HEK293 (cell line): ENCODE measurements around the gene CIAO1.

Experiments used
- CTCF ChIA-PET: fragments of 350-600 bp; formaldehyde crosslinking; extraction: SDS; loops from one replicate; lab custom pipeline; 2021; ENCODE audit warnings: antibody characterized with exemption; lab: Yijun Ruan, JAX
- POLR2A ChIA-PET: fragments of 300-600 bp; formaldehyde crosslinking; extraction: SDS; loops from one replicate; lab custom pipeline; 2020; ENCODE audit warnings: antibody characterized with exemption, inconsistent platforms; lab: Yijun Ruan, JAX
- H3K27ac ChIP-seq: fragments of 200-500 bp; sonication (Bioruptor generic); 2 replicates; pipeline ENCODE4 v1.5.1; 2014; ENCODE audit warnings: low read depth, low read length, control low read depth, inconsistent platforms; ENCODE audit errors: extremely low read depth
- H3K36me3 ChIP-seq, 2 experiments: fragments of 200-500 bp in 1 of 2; sonication (Bioruptor generic) in 1 of 2; 1 replicate in 1 of 2; 2 replicates in 1 of 2; pipeline ENCODE4 v1.5.1; 2014 to 2017; ENCODE audit warnings: inconsistent platforms in 2 of 2, low read length in 2 of 2; ENCODE audit not compliant: control insufficient read depth in 2 of 2, insufficient read depth in 1 of 2
- H3K4me1 ChIP-seq: fragments of 200-500 bp; sonication (Bioruptor generic); 2 replicates; pipeline ENCODE4 v1.5.1; 2014; ENCODE audit warnings: mild to moderate bottlenecking, low read length, inconsistent platforms; ENCODE audit not compliant: control insufficient read depth, insufficient read depth
- H3K4me3 ChIP-seq: 2 replicates; pipeline ENCODE4 v1.5.1; 2011; ENCODE audit warnings: low read depth, mild to moderate bottlenecking, control low read depth, low read length, moderate library complexity
- H3K9me3 ChIP-seq: fragments of 200-500 bp; sonication (Bioruptor generic); 2 replicates; pipeline ENCODE4 v1.5.1; 2014; ENCODE audit warnings: low read depth, low read length, inconsistent platforms; ENCODE audit not compliant: control insufficient read depth, insufficient read depth
- HOXD13 ChIP-seq: sonication (generic); formaldehyde crosslinking; IDR thresholded peaks from 2 replicates; pipeline ENCODE4 v1.8.0; 2022; ENCODE audit warnings: missing genetic modification reagents, borderline replicate concordance
- PRDM1 ChIP-seq: fragments of 450-650 bp; formaldehyde crosslinking; IDR thresholded peaks from 2 replicates; pipeline ENCODE4; 2016; ENCODE audit warnings: missing biosample characterization, missing genetic modification characterization
- YY2 ChIP-seq: fragments of 450-650 bp; formaldehyde crosslinking; IDR thresholded peaks from 2 replicates; pipeline ENCODE4 v1.5.1; 2016; ENCODE audit warnings: missing biosample characterization, missing genetic modification characterization
- ZNF174 ChIP-seq: fragments of 450-650 bp; formaldehyde crosslinking; IDR thresholded peaks from 2 replicates; pipeline ENCODE4 v1.5.0; 2017; ENCODE audit warnings: missing biosample characterization, mild to moderate bottlenecking, missing genetic modification characterization
- ZNF274 ChIP-seq, 2 experiments: fragments of 200-500 bp in 1 of 2; fragments of 450-650 bp in 1 of 2; sonication (Bioruptor generic) in 1 of 2; formaldehyde crosslinking in 1 of 2; IDR thresholded peaks; 2 replicates each; pipeline versions ENCODE4 v1.5.1 to v1.6.1; 2014 to 2016; ENCODE audit warnings: borderline replicate concordance in 1 of 2, inconsistent platforms in 1 of 2, low read length in 1 of 2, missing biosample characterization in 1 of 2, missing genetic modification characterization in 1 of 2
- ZNF350 ChIP-seq: fragments of 450-650 bp; formaldehyde crosslinking; IDR thresholded peaks from 2 replicates; pipeline ENCODE4 v1.5.0; 2017; ENCODE audit warnings: missing biosample characterization, mild to moderate bottlenecking, missing genetic modification characterization
- ZNF366 ChIP-seq: fragments of 450-650 bp; formaldehyde crosslinking; conservative IDR thresholded peaks from 2 replicates; pipeline ENCODE4 v1.5.1; 2016; ENCODE audit warnings: missing biosample characterization, missing genetic modification characterization
- ZNF548 ChIP-seq: fragments of 450-650 bp; formaldehyde crosslinking; IDR thresholded peaks from 2 replicates; pipeline ENCODE4 v1.5.1; 2016; ENCODE audit warnings: missing biosample characterization, missing genetic modification characterization
- ZNF560 ChIP-seq: fragments of 450-650 bp; formaldehyde crosslinking; IDR thresholded peaks from 2 replicates; pipeline ENCODE4 v1.5.1; 2017; ENCODE audit warnings: missing biosample characterization, missing genetic modification characterization, borderline replicate concordance
- ZNF677 ChIP-seq: fragments of 450-650 bp; IDR thresholded peaks from 2 replicates; pipeline ENCODE4 v1.5.0; 2018; ENCODE audit warnings: missing biosample characterization, mild to moderate bottlenecking, missing genetic modification characterization, moderate library complexity
- TF ChIP-seq, protein P1 (sequence below): fragments of 450-650 bp; formaldehyde crosslinking; IDR thresholded peaks from 2 replicates; pipeline ENCODE4 v1.5.1; 2016; ENCODE audit warnings: missing biosample characterization, missing genetic modification characterization
- TF ChIP-seq, protein P2 (sequence below): fragments of 450-650 bp; formaldehyde crosslinking; IDR thresholded peaks from 2 replicates; pipeline ENCODE4 v1.5.1; 2016; ENCODE audit warnings: missing biosample characterization, missing genetic modification characterization
- TF ChIP-seq, protein P3 (sequence below): fragments of 450-650 bp; formaldehyde crosslinking; IDR thresholded peaks from 2 replicates; pipeline ENCODE4 v1.5.1; 2017; ENCODE audit warnings: missing biosample characterization, missing genetic modification characterization
- TF ChIP-seq, protein P4 (sequence below): fragments of 450-650 bp; IDR thresholded peaks from 2 replicates; pipeline ENCODE4 v1.5.1; 2018; ENCODE audit warnings: missing biosample characterization, missing genetic modification characterization
- TF ChIP-seq, protein P5 (sequence below): fragments of 450-650 bp; formaldehyde crosslinking; IDR thresholded peaks from 2 replicates; pipeline ENCODE4 v1.5.1; 2016; ENCODE audit warnings: missing biosample characterization, missing genetic modification characterization, low read depth

Gene CIAO1

DNA sequence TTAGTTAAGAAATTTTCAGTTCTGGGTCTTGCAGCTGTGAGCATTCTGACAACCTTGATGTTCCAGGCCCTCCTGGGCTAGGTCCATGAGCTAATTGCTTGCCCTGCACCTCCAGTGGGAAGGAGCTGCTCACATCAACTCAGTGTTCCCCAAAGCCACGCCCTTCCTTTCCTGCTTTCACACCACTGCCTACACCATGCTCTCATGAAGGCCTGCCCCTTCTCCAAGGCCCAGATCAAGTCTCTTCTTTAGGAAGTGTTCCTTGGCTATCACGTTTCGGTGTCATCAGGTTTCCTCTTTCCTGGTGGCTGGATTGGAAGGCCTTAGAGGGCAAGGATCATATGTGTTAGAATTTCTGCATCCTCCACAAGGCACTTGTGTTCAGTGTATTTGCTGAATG is 19.0 kb upstream of the CIAO1 start:
- Histone ChIP-seq H3K9me3 (no peaks in the 10 kb centered on the region), H3K36me3 (peaks cover 4 to 10% of the 10 kb centered on the region in 2 experiments; a peak in 2 of 3 replicates), H3K4me3 (no peak overlapping the region)
- TF ChIP-seq ZNF274 (IDR thresholded peaks at IDR 0.05; ENCODE audit: low read length) (no peak), ZNF274 (tag by site-specific recombination; IDR thresholded peaks at IDR 0.05; ENCODE audit: borderline replicate concordance) (no peak), HOXD13 (no peak), ZNF560 (no peak), ZNF548 (no peak), ZNF677 (tag by site-specific recombination) (no peak), YY2 (tag by site-specific recombination) (no peak), ZNF350 (tag by site-specific recombination) (no peak)
- TF ChIP-seq, protein P1, sequence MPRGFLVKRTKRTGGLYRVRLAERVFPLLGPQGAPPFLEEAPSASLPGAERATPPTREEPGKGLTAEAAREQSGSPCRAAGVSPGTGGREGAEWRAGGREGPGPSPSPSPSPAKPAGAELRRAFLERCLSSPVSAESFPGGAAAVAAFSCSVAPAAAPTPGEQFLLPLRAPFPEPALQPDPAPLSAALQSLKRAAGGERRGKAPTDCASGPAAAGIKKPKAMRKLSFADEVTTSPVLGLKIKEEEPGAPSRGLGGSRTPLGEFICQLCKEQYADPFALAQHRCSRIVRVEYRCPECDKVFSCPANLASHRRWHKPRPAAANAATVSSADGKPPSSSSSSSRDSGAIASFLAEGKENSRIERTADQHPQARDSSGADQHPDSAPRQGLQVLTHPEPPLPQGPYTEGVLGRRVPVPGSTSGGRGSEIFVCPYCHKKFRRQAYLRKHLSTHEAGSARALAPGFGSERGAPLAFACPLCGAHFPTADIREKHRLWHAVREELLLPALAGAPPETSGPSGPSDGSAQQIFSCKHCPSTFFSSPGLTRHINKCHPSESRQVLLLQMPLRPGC (tag by site-specific recombination): no peak
- TF ChIP-seq, protein P2, sequence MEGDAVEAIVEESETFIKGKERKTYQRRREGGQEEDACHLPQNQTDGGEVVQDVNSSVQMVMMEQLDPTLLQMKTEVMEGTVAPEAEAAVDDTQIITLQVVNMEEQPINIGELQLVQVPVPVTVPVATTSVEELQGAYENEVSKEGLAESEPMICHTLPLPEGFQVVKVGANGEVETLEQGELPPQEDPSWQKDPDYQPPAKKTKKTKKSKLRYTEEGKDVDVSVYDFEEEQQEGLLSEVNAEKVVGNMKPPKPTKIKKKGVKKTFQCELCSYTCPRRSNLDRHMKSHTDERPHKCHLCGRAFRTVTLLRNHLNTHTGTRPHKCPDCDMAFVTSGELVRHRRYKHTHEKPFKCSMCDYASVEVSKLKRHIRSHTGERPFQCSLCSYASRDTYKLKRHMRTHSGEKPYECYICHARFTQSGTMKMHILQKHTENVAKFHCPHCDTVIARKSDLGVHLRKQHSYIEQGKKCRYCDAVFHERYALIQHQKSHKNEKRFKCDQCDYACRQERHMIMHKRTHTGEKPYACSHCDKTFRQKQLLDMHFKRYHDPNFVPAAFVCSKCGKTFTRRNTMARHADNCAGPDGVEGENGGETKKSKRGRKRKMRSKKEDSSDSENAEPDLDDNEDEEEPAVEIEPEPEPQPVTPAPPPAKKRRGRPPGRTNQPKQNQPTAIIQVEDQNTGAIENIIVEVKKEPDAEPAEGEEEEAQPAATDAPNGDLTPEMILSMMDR: no peak
- TF ChIP-seq, protein P3, sequence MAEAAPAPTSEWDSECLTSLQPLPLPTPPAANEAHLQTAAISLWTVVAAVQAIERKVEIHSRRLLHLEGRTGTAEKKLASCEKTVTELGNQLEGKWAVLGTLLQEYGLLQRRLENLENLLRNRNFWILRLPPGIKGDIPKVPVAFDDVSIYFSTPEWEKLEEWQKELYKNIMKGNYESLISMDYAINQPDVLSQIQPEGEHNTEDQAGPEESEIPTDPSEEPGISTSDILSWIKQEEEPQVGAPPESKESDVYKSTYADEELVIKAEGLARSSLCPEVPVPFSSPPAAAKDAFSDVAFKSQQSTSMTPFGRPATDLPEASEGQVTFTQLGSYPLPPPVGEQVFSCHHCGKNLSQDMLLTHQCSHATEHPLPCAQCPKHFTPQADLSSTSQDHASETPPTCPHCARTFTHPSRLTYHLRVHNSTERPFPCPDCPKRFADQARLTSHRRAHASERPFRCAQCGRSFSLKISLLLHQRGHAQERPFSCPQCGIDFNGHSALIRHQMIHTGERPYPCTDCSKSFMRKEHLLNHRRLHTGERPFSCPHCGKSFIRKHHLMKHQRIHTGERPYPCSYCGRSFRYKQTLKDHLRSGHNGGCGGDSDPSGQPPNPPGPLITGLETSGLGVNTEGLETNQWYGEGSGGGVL (tag by site-specific recombination): no peak
- TF ChIP-seq, protein P4, sequence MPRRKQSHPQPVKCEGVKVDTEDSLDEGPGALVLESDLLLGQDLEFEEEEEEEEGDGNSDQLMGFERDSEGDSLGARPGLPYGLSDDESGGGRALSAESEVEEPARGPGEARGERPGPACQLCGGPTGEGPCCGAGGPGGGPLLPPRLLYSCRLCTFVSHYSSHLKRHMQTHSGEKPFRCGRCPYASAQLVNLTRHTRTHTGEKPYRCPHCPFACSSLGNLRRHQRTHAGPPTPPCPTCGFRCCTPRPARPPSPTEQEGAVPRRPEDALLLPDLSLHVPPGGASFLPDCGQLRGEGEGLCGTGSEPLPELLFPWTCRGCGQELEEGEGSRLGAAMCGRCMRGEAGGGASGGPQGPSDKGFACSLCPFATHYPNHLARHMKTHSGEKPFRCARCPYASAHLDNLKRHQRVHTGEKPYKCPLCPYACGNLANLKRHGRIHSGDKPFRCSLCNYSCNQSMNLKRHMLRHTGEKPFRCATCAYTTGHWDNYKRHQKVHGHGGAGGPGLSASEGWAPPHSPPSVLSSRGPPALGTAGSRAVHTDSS (tag by site-specific recombination): no peak
- TF ChIP-seq, protein P5, sequence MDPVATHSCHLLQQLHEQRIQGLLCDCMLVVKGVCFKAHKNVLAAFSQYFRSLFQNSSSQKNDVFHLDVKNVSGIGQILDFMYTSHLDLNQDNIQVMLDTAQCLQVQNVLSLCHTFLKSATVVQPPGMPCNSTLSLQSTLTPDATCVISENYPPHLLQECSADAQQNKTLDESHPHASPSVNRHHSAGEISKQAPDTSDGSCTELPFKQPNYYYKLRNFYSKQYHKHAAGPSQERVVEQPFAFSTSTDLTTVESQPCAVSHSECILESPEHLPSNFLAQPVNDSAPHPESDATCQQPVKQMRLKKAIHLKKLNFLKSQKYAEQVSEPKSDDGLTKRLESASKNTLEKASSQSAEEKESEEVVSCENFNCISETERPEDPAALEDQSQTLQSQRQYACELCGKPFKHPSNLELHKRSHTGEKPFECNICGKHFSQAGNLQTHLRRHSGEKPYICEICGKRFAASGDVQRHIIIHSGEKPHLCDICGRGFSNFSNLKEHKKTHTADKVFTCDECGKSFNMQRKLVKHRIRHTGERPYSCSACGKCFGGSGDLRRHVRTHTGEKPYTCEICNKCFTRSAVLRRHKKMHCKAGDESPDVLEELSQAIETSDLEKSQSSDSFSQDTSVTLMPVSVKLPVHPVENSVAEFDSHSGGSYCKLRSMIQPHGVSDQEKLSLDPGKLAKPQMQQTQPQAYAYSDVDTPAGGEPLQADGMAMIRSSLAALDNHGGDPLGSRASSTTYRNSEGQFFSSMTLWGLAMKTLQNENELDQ (tag by site-specific recombination): no peak
- TF ChIP-seq, all 188 proteins: peak for 0
- no peaks in the 10 kb centered on the region for H3K4me1 ChIP-seq
- CTCF ChIA-PET: interaction anchor here (0.6 to 0.7 kb wide), 2 partner anchors 13 to 28 kb away, joined by 3 to 4 read pairs; no protein-coding TSS in a partner anchor
- POLR2A ChIA-PET: interaction anchor here (0.5 kb wide), 1 partner anchor 14 kb away, joined by 3 read pairs; no protein-coding TSS in a partner anchor
- no peak overlapping the region for H3K27ac ChIP-seq

DNA sequence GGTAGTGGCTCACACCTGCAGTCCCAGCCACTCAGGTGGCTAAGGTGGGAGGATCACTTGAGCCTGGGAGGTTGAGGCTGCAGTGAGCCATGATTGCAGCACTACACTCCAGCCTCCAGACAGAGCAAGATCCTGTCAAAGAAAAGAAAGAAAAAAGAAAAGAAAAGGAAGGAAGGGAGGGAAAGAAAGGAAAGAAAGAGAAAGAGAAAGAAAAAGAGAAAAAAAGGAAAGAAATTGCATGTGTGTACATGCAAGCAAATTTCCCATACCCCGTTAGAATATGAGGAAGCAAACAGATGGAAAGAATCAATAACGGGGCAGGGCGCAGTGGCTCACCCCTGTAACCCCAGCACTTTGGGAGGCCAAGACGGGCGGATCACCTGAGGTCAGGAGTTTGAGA is 18.1 kb upstream of the CIAO1 start:
- CTCF ChIA-PET: no interaction called here
- Histone ChIP-seq H3K36me3 (peaks cover 4 to 18% of the 10 kb centered on the region in 2 experiments; a peak in 2 of 3 replicates), H3K4me1 (no peaks in the 10 kb centered on the region)
- peak; percentile 66 for TF ChIP-seq PRDM1 (tag by site-specific recombination)
- peak; percentile 63 for TF ChIP-seq ZNF366 (tag by site-specific recombination)
- no peak for TF ChIP-seq ZNF174 (tag by site-specific recombination)
- TF ChIP-seq, all 188 proteins: peak for 2
- Histone ChIP-seq H3K27ac (no peak overlapping the region), H3K9me3 (no peaks in the 10 kb centered on the region), H3K4me3 (no peak overlapping the region)
- POLR2A ChIA-PET: no interaction called here
